Activated naive CD4-positive, alpha-beta T cell treated with anti-CD3 and anti-CD28 coated beads, Interleukin-2, amount 50 U/mL, for 72 hours (primary cell): ENCODE measurements around the gene MR1. TPM values are rescaled to one million over a fixed set of nuclear protein-coding genes. Genes with fewer than 3 reads are reported as not detected.

Experiments
- ATAC-seq, 2 donors: fragments of 150-1000 bp; cut with Tn5 transposase; 2 replicates each; pipeline ENCODE4 v1.10.0; 2021; ENCODE audit warnings: mild to moderate bottlenecking in 2 of 2, moderate library complexity in 2 of 2
- DNase-seq, 2 donors: peaks; one replicate each; pipeline ENCODE4 v3.0.0; 2021 to 2022; ENCODE audit warnings: low spot score in 2 of 2
- H3K27ac Mint-ChIP-seq, 2 donors: one replicate each; pipeline ENCODE4 v1.8.0; 2022; ENCODE audit warnings: mild to moderate bottlenecking in 2 of 2, mixed read lengths in 2 of 2
- H3K36me3 Mint-ChIP-seq, 2 donors: one replicate each; pipeline ENCODE4 v1.8.0; 2022; ENCODE audit warnings: mixed read lengths in 2 of 2
- H3K9me3 Mint-ChIP-seq, 2 donors: one replicate each; pipeline ENCODE4 v1.8.0; 2022; ENCODE audit warnings: mixed read lengths in 2 of 2
- total RNA-seq, 2 donors: library from RNA; stranded (reverse); gene quantifications; one replicate each; pipeline ENCODE4 v1.2.3, GENCODE V29; 2022

Gene MR1
- total RNA-seq, 2 donors from 2014 or later: 13.5 to 27.4 TPM

- no peaks in the 10 kb centered on the region for H3K36me3 Mint-ChIP-seq
- DNase-seq: no peak
- ATAC-seq: no peak
- peak overlapping the region; percentile 78 to 90 for H3K27ac Mint-ChIP-seq
- H3K9me3 Mint-ChIP-seq: no peaks in the 10 kb centered on the region
These were observed 72.2 kb downstream of the MR1 start for GRCh38 chr1:181106022-181106312.

GRCh38 chr1:181106479-181106878 is 72.7 kb downstream of the MR1 start:
- no peak for DNase-seq
- H3K36me3 Mint-ChIP-seq: no peaks in the 10 kb centered on the region
- H3K9me3 Mint-ChIP-seq: no peaks in the 10 kb centered on the region
- ATAC-seq: no peak
- peak overlapping the region in 1 of 2 donors; percentile 78 for H3K27ac Mint-ChIP-seq

- H3K27ac Mint-ChIP-seq: no peak overlapping the region
- DNase-seq: no peak
- ATAC-seq: no peak
- H3K36me3 Mint-ChIP-seq: no peaks in the 10 kb centered on the region
- H3K9me3 Mint-ChIP-seq: no peaks in the 10 kb centered on the region
These were observed 73.9 kb downstream of the MR1 start for GRCh38 chr1:181107711-181108110.

GRCh38 chr1:181108304-181108867 is 74.6 kb downstream of the MR1 start:
- ATAC-seq: no peak
- Mint-ChIP-seq H3K27ac (peak overlapping the region in 1 of 2 donors; percentile 16), H3K36me3 (no peaks in the 10 kb centered on the region), H3K9me3 (no peaks in the 10 kb centered on the region)
- no peak for DNase-seq

GRCh38 chr1:181110013-181110412 is 76.2 kb downstream of the MR1 start:
- Mint-ChIP-seq H3K36me3 (no peaks in the 10 kb centered on the region), H3K27ac (no peak overlapping the region), H3K9me3 (no peaks in the 10 kb centered on the region)
- ATAC-seq (no peak), DNase-seq (no peak)

Other genes starting within 250 kb of the MR1 start
- under 1 TPM; 0.05 to 0.31 TPM for gene KIAA1614, start 121.1 kb upstream of the MR1 start, total RNA-seq
- 10 to 100 TPM; 18.7 to 20.3 TPM for gene STX6, start 11.1 kb upstream of the MR1 start, total RNA-seq
- 10 to 100 TPM; 20.3 to 68.4 TPM for gene IER5, start 54.7 kb downstream of the MR1 start, total RNA-seq